Measurements from ENCODE around the gene ECE1.

DNA sequence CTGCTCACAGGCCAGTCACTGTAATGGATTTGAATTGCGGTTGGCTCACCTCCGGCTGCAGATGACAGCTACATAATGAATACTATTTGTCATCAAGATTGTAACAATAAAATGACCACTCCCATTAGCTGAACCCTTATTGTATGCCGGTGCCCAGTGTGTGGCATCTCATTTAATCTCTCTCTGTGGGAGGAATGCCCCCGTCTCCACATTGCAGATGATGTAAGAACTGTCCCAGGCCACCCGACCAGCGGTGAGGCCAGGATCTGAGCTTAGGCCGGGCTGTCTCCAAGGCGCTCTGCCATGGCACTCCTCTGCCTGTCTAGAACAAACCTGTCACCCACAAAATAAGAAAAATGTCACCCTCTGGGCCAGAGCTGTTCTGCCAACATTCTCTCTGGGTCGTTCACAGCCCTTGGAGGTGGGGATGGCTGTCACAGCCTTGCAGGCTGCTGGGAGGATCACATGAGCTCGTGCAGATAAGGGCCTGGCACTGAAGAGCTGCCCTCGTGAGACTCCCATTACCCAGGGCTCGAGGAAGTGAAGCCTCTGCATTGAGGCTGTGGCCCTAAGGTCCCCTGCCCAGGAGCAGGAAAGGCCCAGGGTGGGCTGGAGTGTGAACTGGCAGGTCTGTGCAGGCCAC lies 52.7 kb downstream of the ECE1 start:
- TF ChIP-seq, protein P1, sequence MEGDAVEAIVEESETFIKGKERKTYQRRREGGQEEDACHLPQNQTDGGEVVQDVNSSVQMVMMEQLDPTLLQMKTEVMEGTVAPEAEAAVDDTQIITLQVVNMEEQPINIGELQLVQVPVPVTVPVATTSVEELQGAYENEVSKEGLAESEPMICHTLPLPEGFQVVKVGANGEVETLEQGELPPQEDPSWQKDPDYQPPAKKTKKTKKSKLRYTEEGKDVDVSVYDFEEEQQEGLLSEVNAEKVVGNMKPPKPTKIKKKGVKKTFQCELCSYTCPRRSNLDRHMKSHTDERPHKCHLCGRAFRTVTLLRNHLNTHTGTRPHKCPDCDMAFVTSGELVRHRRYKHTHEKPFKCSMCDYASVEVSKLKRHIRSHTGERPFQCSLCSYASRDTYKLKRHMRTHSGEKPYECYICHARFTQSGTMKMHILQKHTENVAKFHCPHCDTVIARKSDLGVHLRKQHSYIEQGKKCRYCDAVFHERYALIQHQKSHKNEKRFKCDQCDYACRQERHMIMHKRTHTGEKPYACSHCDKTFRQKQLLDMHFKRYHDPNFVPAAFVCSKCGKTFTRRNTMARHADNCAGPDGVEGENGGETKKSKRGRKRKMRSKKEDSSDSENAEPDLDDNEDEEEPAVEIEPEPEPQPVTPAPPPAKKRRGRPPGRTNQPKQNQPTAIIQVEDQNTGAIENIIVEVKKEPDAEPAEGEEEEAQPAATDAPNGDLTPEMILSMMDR (IDR thresholded peaks at IDR 0.05) = no peak
- TF ChIP-seq POLR2A (IDR thresholded peaks at IDR 0.05) = no peak

All from heart left ventricle (tissue), 13 donors.